Esophagus squamous epithelium (tissue), 4 donors: Measurements from ENCODE around the gene C3.

ENCODE experiments used
- POLR2A ChIP-seq, 4 donors: fragments of 450-650 bp; IDR thresholded peaks; one replicate each; pipeline ENCODE4 v1.6.1; 2017; ENCODE audit warnings: antibody characterized with exemption in 4 of 4, mild to moderate bottlenecking in 4 of 4, moderate library complexity in 3 of 4
- TF ChIP-seq, protein P1 (sequence below), 6 experiments: fragments of 450-650 bp in 4 of 6; fragments of 200-600 bp in 2 of 6; sonication (generic) in 2 of 6; IDR thresholded peaks; one replicate each; pipeline ENCODE4 v1.5.1; 2016 to 2019; ENCODE audit warnings: antibody characterized with exemption in 6 of 6, mild to moderate bottlenecking in 4 of 6, moderate library complexity in 4 of 6

DNA sequence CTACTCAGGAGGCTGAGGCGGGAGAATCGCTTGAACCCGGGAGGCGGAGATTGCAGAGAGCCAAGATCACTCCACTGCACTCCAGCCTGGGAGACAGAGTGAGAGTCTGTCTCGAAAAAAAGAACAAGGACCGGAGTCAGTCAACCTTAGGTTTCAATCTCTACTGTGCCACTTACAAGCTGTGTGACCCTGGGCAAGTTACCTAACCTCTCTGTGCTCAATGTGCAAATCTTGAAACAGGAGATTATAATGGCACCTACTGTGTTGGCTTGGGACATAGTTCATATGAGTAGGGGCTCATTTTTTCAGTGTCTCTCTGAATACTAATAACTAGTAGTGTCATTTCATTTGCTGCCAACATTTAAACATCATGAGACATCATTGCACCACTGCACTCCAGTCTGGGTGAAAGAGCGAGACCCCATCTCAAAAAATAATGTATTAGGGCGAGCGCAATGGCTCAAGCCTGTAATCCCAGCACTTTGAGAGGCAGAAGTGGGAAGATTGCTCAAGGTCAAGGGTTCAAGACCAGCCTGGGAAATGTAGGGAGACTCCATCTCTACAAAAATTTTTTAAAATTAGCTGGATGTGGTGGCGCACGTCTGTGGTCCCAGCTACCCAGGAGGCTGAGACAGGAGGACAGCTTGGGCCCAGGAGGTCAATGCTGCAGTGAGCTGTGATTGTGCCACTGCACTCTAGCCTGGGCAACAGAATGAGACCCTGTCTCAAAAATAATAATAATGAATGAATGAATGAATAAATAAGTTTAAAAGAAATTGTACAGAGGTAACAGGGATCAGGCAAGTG is 5.5 kb downstream of the C3 start:
- TF ChIP-seq, protein P1, sequence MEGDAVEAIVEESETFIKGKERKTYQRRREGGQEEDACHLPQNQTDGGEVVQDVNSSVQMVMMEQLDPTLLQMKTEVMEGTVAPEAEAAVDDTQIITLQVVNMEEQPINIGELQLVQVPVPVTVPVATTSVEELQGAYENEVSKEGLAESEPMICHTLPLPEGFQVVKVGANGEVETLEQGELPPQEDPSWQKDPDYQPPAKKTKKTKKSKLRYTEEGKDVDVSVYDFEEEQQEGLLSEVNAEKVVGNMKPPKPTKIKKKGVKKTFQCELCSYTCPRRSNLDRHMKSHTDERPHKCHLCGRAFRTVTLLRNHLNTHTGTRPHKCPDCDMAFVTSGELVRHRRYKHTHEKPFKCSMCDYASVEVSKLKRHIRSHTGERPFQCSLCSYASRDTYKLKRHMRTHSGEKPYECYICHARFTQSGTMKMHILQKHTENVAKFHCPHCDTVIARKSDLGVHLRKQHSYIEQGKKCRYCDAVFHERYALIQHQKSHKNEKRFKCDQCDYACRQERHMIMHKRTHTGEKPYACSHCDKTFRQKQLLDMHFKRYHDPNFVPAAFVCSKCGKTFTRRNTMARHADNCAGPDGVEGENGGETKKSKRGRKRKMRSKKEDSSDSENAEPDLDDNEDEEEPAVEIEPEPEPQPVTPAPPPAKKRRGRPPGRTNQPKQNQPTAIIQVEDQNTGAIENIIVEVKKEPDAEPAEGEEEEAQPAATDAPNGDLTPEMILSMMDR (IDR thresholded peaks at IDR 0.05), result no peak
- TF ChIP-seq POLR2A (IDR thresholded peaks at IDR 0.05), result no peak
